Fibroblast of skin of right biceps (primary cell): Measurements from ENCODE around the gene ADH1A.
"Not testable (repeated sequence)": the region's sequence is repeated elsewhere in the genome, so short reads cannot be mapped to it uniquely, and the experiment has no call there.

Experiments used
- DNase-seq: peaks from one replicate; pipeline ENCODE4 v3.0.0-alpha.2; 2013

The ADH1A gene

GRCh38 chr4:99290848-99291786, at the start of gene ADH1A:
ADH1A (minus strand) TSS chr4:99290985; CDS start chr4:99290914, 71 bp downstream.
- DNase-seq, result no peak

- DNase-seq, result no peak
Observed at GRCh38 chr4:99339172-99339571, 48.4 kb upstream of the ADH1A start.

GRCh38 chr4:99336553-99336952, 45.8 kb upstream of the ADH1A start:
- no peak for DNase-seq

GRCh38 chr4:99334880-99335279, 44.1 kb upstream of the ADH1A start:
- DNase-seq, result no peak

GRCh38 chr4:99330648-99331047, 39.9 kb upstream of the ADH1A start:
- no peak for DNase-seq

- no peak for DNase-seq
Observed at GRCh38 chr4:99329876-99330275, 39.1 kb upstream of the ADH1A start.

- DNase-seq, result peak; percentile 31
Observed at GRCh38 chr4:99324979-99325378, 34.2 kb upstream of the ADH1A start.

GRCh38 chr4:99324361-99324760, 33.6 kb upstream of the ADH1A start:
- DNase-seq, result no peak

- no peak for DNase-seq
Observed at GRCh38 chr4:99323756-99324155, 33.0 kb upstream of the ADH1A start.

- no peak for DNase-seq
Observed at GRCh38 chr4:99321241-99322191, 30.7 kb upstream of the ADH1A start, which contains the start of gene ADH1B. ADH1B (minus strand) TSS chr4:99321401; CDS start chr4:99321331, 70 bp downstream.

- DNase-seq, result not testable (repeated sequence)
Observed at GRCh38 chr4:99317811-99318210, 27.0 kb upstream of the ADH1A start.

- no peak for DNase-seq
Observed at GRCh38 chr4:99317354-99317753, 26.6 kb upstream of the ADH1A start.

GRCh38 chr4:99315839-99316238, 25.1 kb upstream of the ADH1A start:
- no peak for DNase-seq

- DNase-seq, result no peak
Observed at GRCh38 chr4:99314211-99314610, 23.4 kb upstream of the ADH1A start.

GRCh38 chr4:99310389-99310788, 19.6 kb upstream of the ADH1A start:
- no peak for DNase-seq

GRCh38 chr4:99305638-99306400, 15.0 kb upstream of the ADH1A start:
- DNase-seq, result no peak

GRCh38 chr4:99301376-99302164, 10.8 kb upstream of the ADH1A start:
- DNase-seq, result peak; percentile 16

GRCh38 chr4:99300934-99301333, 10.1 kb upstream of the ADH1A start:
- DNase-seq, result peak; percentile 89

GRCh38 chr4:99293357-99293756, 2.6 kb upstream of the ADH1A start:
- DNase-seq, result no peak

- no peak for DNase-seq
Observed at GRCh38 chr4:99285387-99285786, 5.4 kb downstream of the ADH1A start.

- DNase-seq, result no peak
Observed at GRCh38 chr4:99282731-99283130, 8.1 kb downstream of the ADH1A start.

GRCh38 chr4:99281261-99281660, 9.5 kb downstream of the ADH1A start:
- no peak for DNase-seq
